HG02642 (cell line): ENCODE measurements around the gene NELFCD.
"Not testable (repeated sequence)": the region's sequence is repeated elsewhere in the genome, so short reads cannot be mapped to it uniquely, and the experiment has no call there.

ENCODE experiments used
- ATAC-seq: cut with Tn5 transposase; IDR thresholded peaks from one replicate; pipeline ENCODE4 v1.9.1; 2021; ENCODE audit warnings: mild to moderate bottlenecking; ENCODE audit not compliant: unreplicated experiment, poor library complexity

Gene NELFCD, protein sequence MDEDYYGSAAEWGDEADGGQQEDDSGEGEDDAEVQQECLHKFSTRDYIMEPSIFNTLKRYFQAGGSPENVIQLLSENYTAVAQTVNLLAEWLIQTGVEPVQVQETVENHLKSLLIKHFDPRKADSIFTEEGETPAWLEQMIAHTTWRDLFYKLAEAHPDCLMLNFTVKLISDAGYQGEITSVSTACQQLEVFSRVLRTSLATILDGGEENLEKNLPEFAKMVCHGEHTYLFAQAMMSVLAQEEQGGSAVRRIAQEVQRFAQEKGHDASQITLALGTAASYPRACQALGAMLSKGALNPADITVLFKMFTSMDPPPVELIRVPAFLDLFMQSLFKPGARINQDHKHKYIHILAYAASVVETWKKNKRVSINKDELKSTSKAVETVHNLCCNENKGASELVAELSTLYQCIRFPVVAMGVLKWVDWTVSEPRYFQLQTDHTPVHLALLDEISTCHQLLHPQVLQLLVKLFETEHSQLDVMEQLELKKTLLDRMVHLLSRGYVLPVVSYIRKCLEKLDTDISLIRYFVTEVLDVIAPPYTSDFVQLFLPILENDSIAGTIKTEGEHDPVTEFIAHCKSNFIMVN

DNA sequence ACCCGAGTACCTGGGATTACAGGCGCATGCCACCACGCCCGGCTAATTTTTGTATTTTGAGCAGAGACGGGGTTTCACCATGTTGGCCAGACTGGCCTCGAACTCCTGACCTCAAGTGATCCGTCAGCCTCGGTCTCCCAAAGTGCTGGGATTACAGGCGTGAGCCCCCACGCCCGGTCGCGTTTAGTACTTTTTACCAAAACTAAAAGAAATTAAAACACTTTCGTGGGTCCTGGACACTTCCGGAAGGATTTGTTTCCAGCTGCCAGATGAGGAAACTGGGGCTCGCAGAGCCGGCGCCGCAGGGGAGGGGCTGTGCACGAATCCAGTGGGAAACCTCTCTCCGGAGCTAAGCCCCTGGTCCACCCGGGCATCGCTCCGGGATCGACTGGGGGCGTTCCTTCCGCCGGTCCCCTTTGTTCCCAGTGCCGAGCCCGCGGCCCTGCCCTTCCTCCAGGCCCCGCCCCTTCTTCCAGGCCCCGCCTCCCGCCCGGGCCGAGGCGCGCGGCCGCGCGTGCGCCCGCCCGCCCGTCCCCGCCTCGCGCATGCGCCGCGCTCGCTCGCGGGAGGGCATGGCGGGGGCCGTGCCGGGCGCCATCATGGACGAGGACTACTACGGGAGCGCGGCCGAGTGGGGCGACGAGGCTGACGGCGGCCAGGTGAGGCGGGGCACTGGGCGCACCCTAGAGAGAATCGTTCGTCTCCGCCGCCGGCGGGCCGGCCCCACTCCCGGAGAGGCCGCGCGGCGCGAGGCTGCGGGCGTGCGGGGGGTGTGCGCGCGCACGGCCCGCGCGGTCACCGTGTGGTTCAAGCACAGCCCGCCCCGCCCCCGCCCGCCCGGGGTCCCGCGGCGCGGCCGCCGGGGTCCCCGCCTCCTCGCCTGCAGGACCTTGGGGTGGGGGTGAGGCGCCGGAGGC, at the start of gene NELFCD:
Gene NELFCD, plus strand, starts transcription at position 546 of the 917 bp plus-strand sequence. Its CDS starts 54 bp downstream, at position 600.
- peak; percentile 86 for ATAC-seq

DNA sequence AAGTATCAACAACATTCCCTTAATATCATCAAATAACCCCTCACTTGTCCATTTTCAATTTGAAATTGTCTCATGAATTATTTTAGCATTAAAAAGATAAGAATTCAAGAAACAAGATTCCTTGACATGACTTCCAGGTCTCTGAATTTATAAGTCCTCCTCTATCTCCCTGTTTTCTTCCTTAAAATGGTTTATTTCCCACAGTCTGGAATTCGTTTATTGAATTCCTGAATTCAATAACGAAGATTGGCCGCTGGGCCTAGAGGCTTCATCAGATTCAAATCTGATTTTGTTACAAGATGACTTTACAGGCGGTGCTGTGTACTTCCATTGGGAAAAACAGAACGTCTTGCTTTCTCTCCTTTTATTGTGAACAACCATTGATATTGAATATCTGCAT, 48.9 kb upstream of the NELFCD start:
- ATAC-seq, result no peak

DNA sequence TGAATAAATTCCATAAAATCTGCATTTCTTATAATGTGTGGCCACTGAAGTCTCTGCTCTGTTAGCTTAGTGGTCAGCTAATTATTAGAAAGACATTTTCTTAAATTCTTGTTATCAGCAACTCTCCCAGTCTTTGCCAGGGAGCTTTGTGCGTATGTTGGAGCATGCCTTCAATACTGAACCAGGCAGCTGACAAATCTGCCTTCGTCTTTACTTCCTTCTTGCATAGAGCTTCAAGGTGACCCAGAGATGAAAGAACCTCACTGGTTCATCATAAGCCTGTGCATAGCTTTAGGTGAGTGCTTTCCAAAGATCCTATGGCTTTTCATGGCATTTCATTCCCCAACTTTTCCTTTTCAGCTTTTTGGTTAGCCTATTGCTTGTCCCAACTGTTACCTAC, 43.0 kb upstream of the NELFCD start:
- ATAC-seq, result no peak

DNA sequence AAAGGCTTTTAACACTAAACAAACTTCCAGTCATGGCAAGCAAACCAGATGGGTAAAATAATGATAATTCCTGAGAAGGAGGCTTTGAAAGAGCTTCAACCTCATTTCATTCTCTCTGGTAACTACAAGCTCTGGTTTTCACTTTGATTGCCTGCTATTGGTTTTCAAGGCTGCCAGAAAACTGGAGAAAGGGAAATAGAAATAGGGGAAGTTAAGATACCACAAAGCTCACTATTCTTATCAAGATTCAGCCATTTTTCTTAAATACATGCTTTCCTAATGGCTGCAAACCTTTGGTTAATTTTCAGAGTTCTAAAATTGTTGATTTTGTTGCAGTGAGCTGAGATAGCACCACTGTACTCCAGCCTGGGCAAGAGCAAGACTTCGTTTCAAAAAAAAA, 42.5 kb upstream of the NELFCD start:
- no peak for ATAC-seq

DNA sequence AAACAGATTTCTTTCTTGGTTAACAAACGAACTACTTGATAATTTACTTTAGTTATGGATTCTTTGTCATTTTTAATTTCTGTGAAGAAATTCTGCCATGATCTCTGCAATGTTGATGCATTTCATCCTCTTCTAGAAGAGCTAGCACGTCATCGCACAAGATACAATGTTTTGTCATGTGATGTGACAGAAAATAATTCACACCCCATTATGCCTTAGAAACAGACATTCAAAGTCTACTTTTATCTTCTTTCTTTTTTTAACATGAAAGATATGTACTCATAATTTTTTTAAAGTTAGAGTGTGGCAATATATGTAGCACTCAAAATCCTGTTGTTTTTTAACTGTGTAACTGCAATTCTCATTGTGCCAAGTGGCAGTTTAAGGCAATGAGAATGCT, 39.6 kb upstream of the NELFCD start:
- no peak for ATAC-seq

DNA sequence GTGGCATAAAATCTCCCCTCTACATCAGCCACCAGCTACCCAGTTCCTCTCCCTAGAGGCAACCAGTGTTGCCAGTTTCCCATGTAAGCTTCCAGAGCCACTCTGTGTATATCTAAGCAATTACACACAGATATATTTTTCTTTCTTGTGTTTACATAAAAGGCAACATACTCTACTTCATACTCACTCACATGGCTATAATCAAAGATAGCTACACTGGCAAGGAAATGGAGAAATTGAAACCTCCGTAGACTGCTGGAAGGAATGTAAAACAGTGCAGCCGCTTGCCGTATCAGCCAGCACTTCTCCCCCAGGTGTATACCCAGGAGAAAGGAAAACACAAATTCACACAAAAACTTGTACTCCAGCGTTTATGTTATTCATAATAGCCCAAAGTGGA, 38.5 kb upstream of the NELFCD start:
- no peak for ATAC-seq

DNA sequence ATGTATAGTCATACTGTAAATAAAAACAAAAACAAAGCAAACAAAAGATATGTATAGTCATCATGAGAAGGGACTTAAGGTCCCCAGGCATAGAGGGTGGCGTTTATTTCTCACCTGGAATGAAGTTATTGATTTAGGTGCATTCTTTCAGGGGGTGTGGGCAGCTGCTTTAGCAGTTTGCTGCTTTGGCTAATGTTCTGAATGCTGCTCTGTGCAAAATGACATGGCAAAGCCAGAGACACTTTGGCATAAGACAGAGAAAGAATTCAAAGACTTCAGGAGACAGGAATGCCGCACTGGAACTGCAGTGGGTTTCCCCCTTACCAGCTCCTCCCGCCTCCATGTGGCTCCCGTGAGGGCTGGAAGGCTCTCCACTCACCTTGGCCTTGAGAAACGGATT, 36.4 kb upstream of the NELFCD start:
- ATAC-seq, result no peak

DNA sequence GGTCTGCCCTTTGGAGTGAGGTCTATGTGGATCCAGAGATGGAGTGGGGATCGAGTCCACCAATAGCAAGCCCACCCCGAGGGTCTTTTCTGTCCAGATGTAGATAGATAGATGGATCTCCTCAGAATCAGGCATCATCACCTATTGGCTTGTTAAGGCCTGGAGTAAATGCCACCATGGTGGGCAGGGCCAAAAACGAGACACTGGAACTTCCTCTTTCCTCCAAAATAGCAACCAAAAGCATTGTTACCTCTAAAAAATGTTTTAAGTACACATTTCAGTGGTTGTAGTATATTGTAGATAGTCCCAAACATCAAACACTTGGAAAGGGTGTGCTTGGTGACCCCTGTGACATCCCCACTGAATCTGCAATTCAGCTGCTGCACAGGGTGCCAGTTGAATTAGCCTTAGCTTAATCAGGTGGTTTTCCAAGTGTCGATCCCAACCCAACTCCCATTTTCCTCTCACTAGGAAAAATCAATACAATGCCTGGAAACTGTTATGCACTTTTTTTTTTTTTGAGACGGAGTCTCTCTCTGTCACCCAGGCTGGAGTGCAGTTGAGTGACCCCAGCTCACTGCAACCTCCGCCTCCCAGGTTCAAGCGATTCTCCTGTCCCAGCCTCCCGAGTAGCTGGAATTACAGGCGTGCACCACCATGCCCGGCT, 35.0 kb upstream of the NELFCD start:
- ATAC-seq, result no peak

DNA sequence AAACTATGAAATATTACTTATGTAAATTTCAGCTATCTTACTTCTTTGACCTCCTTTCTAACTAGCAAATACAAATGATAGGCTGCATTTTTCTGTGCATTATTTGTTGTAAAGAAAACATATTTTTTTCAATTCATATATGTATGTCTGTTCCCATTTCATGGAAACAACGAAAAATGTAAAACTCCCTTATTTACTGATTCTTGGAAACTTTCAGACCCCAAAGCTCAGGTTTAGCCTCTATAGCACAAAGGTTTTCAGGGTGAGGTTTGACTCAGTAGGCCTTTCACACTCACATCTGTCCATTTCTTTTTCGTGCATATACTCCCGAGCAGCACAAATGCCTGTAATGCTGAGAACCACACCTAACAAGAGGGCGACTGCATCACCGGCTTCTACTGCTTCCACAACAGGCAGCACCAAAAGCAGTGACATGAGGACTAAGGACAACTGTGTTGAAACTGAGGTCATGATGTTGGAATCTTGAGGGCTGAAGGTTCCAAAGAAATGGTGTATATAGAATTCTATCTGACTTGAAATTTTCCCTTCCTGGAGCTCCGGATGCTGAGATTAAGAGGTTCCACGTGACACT, 33.2 kb upstream of the NELFCD start:
- ATAC-seq, result not testable (repeated sequence)

DNA sequence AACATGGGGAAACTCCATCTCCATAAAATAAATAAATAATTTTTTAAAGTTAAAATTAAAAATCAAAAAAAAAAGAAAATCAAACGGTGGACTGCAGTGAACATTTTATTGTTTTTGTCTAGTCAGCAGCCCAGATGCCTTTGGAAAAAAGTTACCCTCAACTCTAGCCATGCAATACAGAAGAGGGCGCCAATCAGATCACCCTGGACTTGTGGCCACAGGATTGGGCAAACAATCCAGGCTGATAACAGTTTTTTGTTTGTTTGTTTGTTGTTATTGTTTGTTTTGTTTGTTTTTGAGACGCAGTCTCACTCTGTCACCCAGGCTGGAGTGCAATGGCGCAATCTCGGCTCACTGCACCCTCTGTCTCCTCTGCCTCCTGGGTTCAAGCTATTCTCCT, 30.5 kb upstream of the NELFCD start:
- no peak for ATAC-seq

DNA sequence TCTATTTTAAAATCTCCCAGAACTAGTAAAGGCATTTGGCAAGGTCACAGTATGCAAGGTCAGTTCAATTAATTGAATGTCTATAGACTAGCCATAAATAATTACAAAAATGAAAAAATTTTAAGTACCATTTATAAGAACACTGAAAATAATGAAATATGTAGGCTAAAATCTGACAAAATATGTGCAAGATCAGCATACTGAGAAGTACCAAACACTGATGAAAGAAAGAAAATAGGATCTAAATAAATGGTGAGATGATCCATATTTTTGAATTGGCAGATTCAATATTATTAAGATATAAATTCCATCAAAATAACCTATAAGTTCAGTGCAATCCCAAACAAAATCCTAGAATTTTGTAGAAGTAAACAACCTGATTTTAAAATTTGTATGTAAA, 28.0 kb upstream of the NELFCD start:
- no peak for ATAC-seq

DNA sequence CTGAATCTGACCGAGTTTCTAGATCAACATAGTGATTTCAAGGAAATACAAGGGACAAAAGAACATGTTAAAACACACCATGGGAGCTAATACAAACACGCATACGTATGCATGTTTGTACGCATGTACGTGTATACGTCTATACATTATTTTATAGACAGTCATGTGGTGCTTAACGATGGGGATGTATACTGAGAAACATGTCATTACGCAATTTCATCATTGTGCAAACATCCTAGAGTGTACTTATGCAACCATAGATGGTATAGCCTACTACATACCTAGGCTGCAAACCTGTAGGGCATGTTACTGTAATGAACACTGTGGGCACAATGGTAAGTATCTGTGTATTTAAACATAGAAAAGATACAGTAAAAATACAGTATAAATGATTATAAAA, 25.0 kb upstream of the NELFCD start:
- no peak for ATAC-seq

DNA sequence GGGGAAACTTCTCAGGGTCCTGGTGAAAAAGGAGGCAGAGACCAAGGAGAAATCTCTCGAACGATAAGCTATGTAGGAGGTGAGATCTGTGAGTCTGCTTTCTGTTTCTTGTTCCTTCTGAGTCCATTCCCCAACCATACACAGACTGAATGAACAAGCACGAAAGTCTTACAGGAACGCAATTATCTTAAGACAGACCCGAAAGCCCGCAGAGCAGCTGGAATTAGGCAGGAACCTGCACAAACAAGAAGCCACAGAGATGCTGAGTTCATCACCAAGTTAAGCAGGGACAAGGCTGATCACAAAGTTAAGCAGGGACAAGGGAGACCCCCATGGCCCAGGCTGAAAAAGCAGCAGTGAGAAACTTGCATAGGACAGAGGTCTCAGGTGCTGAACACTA, 21.4 kb upstream of the NELFCD start:
- ATAC-seq, result no peak

DNA sequence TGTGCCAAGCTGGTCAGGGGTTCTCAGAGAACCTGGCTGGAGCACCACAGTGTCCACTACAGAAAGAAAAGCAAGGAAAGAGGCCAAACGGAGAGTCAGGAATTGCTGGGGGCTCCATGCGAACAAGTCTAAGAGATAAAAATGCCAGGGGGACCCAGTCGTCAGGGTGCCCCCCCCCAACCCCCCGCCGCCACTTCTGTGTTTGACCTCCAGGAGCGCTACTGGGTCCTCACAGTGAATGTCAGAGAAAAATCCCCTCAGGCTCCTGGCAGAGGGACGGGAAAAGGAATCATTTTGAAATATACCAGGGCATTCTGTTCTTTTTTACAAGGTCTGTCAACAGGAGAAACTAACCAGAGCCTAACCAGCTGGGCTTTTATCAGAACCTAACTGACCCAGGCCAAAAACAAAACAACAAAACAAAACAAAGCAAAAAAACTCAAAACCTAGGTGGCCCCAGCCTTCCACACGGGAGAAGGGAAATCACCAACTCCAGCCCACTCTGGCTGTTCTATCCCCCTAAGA, 17.9 kb upstream of the NELFCD start:
- ATAC-seq, result no peak

DNA sequence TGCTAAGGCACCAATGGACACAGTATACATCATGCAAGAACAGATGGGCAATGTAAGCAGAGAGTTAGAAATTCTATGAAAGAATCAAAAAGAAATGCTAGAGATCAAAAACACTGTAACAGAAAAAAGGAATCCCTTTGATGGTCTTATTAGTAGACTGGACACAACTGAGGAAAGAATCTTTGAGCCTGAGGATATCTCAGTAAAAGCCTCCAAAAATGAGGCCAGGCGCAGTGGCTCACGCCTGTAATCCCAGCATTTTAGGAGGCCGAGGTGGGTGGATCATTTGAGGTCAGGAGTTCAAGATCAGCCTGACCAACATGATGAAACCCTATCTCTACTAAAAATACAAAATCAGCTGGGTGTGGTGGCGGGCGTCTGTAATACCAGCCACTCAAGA, 17.1 kb upstream of the NELFCD start:
- not testable (repeated sequence) for ATAC-seq

DNA sequence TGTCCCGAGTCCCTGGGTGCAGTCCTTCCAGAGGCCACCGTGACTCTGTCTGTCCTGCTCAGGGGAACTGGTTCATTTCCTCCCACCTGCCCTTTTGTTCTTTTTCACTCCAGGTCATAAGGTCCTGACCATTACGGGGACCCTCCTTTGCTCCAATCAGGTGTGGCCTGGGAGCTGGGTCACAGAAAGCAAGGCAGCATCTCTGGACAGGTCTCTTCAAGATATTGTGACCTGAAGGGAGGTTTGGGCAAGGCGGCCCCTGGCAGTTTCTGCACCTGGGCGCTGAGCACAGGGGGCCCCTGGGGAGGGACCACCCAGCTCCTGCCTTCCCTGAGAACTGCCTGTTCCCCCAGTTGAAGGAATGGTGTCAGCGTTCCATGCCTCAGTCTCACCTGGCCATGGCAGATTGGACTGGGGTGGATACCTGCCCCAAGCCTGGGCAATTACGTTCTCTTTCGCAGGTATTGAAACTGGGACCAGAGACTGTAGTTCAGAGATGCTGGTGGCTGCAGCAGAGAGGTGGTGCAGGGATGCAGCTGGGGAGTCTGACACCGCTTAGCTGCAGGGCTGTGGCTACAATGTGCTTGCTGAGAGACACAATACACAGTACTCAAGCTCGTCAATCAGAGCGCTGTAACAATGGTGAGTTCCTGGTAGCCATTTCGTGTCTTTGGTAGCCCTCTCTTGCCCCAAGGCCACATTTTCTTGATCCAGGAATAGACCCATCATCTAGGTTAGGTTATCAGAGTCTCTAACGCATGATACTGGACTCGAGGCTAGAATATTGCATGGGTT, 15.6 kb upstream of the NELFCD start:
- ATAC-seq, result no peak

DNA sequence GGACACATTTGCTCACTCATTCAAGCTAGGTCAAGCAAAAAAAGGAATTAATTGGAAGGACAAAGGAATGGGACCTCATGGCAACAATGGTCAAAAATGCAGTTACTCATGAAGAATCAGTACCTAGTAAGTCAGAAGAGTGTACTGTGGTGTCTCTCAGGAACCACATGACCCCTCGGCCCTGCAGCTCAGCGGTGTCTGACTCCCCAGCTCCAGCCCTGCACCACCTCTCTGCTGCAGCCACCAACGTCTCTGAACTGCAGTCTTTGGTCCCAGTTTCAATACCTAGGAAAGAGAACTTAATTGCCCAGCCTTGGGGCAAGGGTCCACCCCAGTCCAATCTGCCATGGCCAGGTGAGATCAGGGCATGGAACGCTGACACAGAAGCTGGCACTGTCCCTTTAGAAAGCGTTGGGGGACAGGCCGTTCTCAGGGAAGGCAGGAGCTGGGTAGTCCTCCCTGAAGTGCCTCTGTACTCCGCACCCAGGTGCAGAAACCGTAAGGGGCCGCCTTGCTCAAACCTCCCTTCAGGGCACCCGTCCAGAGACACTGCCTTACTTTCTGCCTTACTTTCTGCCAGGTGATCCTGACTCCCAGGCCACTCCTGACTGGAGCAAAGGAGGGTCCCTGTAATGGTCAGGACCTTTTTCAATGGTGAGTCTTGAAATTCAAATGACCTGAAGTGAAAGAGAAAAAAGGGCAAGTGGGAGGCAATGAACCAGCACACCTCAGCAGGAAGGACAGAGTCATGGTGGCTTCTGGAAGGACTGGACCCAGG, 13.2 kb upstream of the NELFCD start:
- ATAC-seq, result no peak

DNA sequence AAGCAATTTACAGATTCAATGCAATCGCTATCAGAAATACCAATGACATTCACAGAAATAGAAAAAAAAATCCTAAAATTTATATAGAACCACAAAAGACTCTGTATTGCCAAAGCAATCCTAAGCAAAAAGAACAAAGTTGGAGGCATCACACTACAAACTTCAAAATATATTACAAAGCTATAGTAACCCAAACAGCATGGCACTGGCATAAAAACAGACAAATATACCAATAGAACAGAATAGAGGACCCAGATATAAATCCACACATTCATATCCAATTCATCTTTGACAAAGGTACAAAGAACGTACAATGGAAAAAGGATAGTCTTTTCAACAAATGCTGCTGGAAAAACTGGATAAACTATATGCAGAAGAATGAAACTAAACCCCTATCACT, 11.6 kb upstream of the NELFCD start:
- ATAC-seq, result no peak
